ENCODE results near the gene KRT38.

KRT38 gene

DNA sequence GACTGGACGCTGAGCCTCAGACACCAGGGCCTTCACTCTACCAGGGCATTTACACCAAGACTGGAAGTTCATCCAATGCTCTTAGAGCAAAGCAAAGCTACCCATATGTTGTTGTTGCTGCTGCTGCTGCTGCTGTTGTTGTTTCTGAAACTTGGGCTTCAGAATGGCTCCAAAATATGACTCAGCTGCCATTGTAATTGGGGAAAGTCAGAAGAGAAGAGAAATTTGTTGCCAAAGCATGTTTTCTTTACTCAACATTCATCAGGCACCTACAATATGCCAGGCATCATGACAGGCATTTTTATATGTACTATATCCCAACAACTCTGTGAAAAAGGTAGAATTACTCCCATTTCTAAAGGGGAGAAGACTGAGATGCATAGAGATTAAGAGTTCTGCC is 14.5 kb upstream of the KRT38 start:
- Mint-ChIP-seq H3K4me3 (no peak overlapping the region), H3K27ac (no peak overlapping the region), H3K4me1 (no peaks in the 10 kb centered on the region), H3K36me3 (ENCODE audit: low read depth) (no peaks in the 10 kb centered on the region), H3K27me3 (ENCODE audit: low read depth) (peaks cover 8% of the 10 kb centered on the region), H3K9me3 (peaks cover 9% of the 10 kb centered on the region)
- TF ChIP-seq CTCF (IDR thresholded peaks at IDR 0.05; ENCODE audit: unreplicated experiment in 3 of 3): no peak

DNA sequence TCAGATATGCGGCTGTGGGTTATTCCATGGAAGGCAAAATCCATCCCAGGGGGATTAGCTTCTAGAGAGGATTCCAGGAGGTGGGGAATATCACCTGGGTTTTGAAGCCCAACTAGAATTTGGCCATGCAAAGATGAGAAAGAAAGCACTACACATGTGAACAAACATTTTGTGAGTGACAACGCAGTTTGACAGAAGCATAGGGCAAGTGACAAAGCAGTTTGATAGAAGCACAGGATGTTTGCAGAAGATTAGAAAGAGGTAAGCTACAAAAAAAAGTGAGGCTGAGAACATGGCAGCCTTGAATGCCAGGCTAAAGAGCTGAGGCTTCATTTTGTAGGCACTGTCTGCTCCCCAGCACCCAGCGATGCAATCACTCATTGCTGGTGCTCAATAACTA is 12.3 kb upstream of the KRT38 start:
- Mint-ChIP-seq H3K36me3 (ENCODE audit: low read depth) (no peaks in the 10 kb centered on the region), H3K4me1 (no peaks in the 10 kb centered on the region), H3K4me3 (no peak overlapping the region), H3K9me3 (peaks cover 9% of the 10 kb centered on the region), H3K27ac (no peak overlapping the region), H3K27me3 (ENCODE audit: low read depth) (peaks cover 4% of the 10 kb centered on the region)
- no peak for TF ChIP-seq CTCF (IDR thresholded peaks at IDR 0.05; ENCODE audit: unreplicated experiment in 3 of 3)

DNA sequence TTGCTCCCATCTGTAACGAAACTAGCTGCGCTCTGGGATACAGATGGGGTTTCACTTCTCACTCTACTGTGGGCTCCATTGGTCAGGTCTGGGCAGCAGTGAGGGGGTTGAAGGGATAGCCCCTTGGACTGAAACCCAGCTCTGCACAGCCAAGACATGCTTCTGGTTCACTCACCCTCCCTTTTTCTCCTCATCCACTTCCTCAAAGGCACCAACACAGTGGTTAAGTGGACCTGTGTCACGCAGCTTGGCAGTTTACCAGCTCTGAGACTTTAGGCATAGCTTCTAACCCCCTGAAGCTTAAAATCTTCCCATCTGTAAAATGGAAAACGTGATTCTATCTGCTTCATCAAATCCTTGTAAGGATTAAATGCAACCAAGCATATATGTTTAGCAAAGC is 11.5 kb upstream of the KRT38 start:
- Mint-ChIP-seq H3K9me3 (peaks cover 9% of the 10 kb centered on the region), H3K27me3 (ENCODE audit: low read depth) (peaks cover 5% of the 10 kb centered on the region), H3K4me3 (no peak overlapping the region), H3K36me3 (ENCODE audit: low read depth) (no peaks in the 10 kb centered on the region), H3K27ac (no peak overlapping the region), H3K4me1 (no peaks in the 10 kb centered on the region)
- no peak for TF ChIP-seq CTCF (IDR thresholded peaks at IDR 0.05; ENCODE audit: unreplicated experiment in 3 of 3)

GRCh38 chr17:41451154-41451728 is 10.5 kb upstream of the KRT38 start:
- Mint-ChIP-seq H3K27me3 (ENCODE audit: low read depth) (peaks cover 12% of the 10 kb centered on the region), H3K9me3 (peaks cover 9% of the 10 kb centered on the region), H3K36me3 (ENCODE audit: low read depth) (no peaks in the 10 kb centered on the region), H3K4me3 (no peak overlapping the region), H3K27ac (no peak overlapping the region), H3K4me1 (no peaks in the 10 kb centered on the region)
- TF ChIP-seq CTCF (IDR thresholded peaks at IDR 0.05; ENCODE audit: unreplicated experiment in 3 of 3): no peak

GRCh38 chr17:41449008-41449407 is 8.2 kb upstream of the KRT38 start:
- H3K36me3 Mint-ChIP-seq (ENCODE audit: low read depth): no peaks in the 10 kb centered on the region

More at GRCh38 chr17:41449008-41449407, 8.2 kb upstream of the KRT38 start:
- Mint-ChIP-seq H3K9me3 (peaks cover 9% of the 10 kb centered on the region), H3K4me1 (no peaks in the 10 kb centered on the region), H3K27ac (no peak overlapping the region), H3K4me3 (no peak overlapping the region), H3K27me3 (ENCODE audit: low read depth) (peaks cover 12% of the 10 kb centered on the region)
- TF ChIP-seq CTCF (IDR thresholded peaks at IDR 0.05; ENCODE audit: unreplicated experiment in 3 of 3): no peak

Measured in nephron (organoid).